Progenitor cell of endocrine pancreas (in vitro differentiated cells): ENCODE data around the gene PARVA. TPM values are rescaled to one million over a fixed set of nuclear protein-coding genes. Genes with fewer than 3 reads are reported as not detected.

Experiments used
- DNase-seq: peaks from one replicate; pipeline ENCODE4 v3.0.0; 2021; ENCODE audit warnings: low spot score; ENCODE audit not compliant: unreplicated experiment
- H3K27ac Mint-ChIP-seq: 2 replicates; pipeline ENCODE4 v1.8.0; 2021; ENCODE audit warnings: mild to moderate bottlenecking, moderate library complexity, mixed read lengths
- H3K27me3 Mint-ChIP-seq: 2 replicates; pipeline ENCODE4 v1.8.0; 2021; ENCODE audit warnings: mixed read lengths
- H3K36me3 Mint-ChIP-seq: 2 replicates; pipeline ENCODE4 v1.8.0; 2022; ENCODE audit warnings: mixed read lengths; ENCODE audit not compliant: insufficient read depth
- H3K4me1 Mint-ChIP-seq: 2 replicates; pipeline ENCODE4 v1.8.0; 2021; ENCODE audit warnings: low read depth, mixed read lengths
- H3K4me3 Mint-ChIP-seq: 2 replicates; pipeline ENCODE4 v1.8.0; 2021; ENCODE audit warnings: low read depth, mild to moderate bottlenecking, moderate library complexity, mixed read lengths
- H3K9me3 Mint-ChIP-seq: 2 replicates; pipeline ENCODE4 v1.8.0; 2021; ENCODE audit warnings: low read depth, mixed read lengths
- total RNA-seq: library from RNA; stranded (reverse); gene quantifications from 2 replicates; pipeline ENCODE4 v1.2.1, GENCODE V29; 2021
- TF ChIP-seq, protein P1 (sequence below): fragments of 200-600 bp; sonication (generic); IDR thresholded peaks from one replicate; pipeline ENCODE4 v1.5.0; 2021; ENCODE audit warnings: antibody characterized with exemption, mild to moderate bottlenecking; ENCODE audit not compliant: unreplicated experiment

PARVA gene
- total RNA-seq, 1 donor from 2014 or later = 49.3 TPM

DNA sequence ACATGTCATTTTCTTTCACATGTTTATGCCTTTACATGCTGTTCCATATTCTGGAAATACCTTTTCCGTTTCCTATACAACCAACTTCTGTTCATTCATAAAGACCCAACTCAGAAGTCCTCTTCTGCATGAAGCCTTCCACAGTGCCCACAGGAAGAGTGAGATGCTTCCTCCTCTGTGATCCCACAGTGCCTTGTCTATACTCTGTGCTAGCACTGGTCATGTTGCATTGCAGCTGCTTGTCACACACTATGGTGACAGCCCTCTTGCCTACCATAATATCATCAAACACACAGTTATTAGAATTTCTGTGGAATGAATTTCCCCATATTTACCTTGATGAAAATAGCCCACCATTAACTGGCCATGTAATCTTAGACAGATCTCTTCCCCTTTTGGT, 8.9 kb downstream of the PARVA start:
- Mint-ChIP-seq H3K4me1 (peaks cover 26% of the 10 kb centered on the region), H3K27me3 (peaks cover 4% of the 10 kb centered on the region), H3K4me3 (no peak overlapping the region), H3K36me3 (peaks cover 2% of the 10 kb centered on the region), H3K9me3 (no peaks in the 10 kb centered on the region), H3K27ac (no peak overlapping the region)
- TF ChIP-seq, protein P1, sequence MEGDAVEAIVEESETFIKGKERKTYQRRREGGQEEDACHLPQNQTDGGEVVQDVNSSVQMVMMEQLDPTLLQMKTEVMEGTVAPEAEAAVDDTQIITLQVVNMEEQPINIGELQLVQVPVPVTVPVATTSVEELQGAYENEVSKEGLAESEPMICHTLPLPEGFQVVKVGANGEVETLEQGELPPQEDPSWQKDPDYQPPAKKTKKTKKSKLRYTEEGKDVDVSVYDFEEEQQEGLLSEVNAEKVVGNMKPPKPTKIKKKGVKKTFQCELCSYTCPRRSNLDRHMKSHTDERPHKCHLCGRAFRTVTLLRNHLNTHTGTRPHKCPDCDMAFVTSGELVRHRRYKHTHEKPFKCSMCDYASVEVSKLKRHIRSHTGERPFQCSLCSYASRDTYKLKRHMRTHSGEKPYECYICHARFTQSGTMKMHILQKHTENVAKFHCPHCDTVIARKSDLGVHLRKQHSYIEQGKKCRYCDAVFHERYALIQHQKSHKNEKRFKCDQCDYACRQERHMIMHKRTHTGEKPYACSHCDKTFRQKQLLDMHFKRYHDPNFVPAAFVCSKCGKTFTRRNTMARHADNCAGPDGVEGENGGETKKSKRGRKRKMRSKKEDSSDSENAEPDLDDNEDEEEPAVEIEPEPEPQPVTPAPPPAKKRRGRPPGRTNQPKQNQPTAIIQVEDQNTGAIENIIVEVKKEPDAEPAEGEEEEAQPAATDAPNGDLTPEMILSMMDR = no peak
- DNase-seq = no peak

DNA sequence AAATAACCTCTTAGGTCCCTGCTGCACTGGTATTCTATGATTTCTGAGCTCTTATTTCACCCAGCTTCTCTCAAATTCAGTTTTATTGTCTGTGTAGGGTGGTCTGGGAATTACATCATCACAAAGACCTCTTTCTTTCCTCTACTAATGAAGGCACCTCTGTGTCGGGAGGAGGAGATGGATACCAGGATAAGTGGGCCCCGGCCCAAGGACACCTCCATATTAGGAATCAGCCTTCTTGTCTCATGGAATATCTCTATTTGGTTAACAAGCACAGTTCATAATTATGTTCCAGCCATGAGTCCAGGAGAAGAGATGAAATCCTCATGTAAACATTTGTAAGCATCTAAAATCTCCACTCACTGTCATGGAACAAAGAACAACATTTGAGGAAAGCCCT, 9.4 kb downstream of the PARVA start:
- H3K27ac Mint-ChIP-seq = no peak overlapping the region
- TF ChIP-seq, protein P1 = no peak
- peaks cover 4% of the 10 kb centered on the region for H3K27me3 Mint-ChIP-seq
- no peaks in the 10 kb centered on the region for H3K9me3 Mint-ChIP-seq
- H3K4me3 Mint-ChIP-seq = no peak overlapping the region
- H3K36me3 Mint-ChIP-seq = peaks cover 2% of the 10 kb centered on the region
- DNase-seq = no peak
- H3K4me1 Mint-ChIP-seq = peaks cover 28% of the 10 kb centered on the region

DNA sequence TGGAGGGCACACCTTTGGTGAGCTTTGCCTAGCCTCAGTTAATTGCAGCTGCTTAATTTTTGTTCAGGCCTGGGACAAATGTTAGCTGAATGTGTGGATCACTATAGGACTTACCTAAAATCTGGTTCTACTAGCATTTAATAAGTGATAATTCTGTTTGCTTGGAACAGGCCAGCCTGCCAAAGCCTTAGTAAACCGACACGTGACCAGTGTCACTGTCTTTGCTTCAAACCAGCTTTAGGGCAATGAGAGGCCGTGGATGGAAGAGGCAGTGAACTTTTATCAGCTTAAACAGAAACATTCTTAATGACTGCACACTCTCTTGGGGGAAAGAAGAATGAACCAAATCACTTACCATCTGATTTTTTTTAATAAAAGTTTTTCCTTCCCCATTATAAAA, 10.8 kb downstream of the PARVA start:
- DNase-seq = no peak
- TF ChIP-seq, protein P1 = no peak
- H3K9me3 Mint-ChIP-seq = no peaks in the 10 kb centered on the region
- peaks cover 4% of the 10 kb centered on the region for H3K27me3 Mint-ChIP-seq
- peaks cover 2% of the 10 kb centered on the region for H3K36me3 Mint-ChIP-seq
- no peak overlapping the region for H3K4me3 Mint-ChIP-seq
- H3K27ac Mint-ChIP-seq = peak overlapping the region; percentile 55
- peaks cover 28% of the 10 kb centered on the region for H3K4me1 Mint-ChIP-seq

DNA sequence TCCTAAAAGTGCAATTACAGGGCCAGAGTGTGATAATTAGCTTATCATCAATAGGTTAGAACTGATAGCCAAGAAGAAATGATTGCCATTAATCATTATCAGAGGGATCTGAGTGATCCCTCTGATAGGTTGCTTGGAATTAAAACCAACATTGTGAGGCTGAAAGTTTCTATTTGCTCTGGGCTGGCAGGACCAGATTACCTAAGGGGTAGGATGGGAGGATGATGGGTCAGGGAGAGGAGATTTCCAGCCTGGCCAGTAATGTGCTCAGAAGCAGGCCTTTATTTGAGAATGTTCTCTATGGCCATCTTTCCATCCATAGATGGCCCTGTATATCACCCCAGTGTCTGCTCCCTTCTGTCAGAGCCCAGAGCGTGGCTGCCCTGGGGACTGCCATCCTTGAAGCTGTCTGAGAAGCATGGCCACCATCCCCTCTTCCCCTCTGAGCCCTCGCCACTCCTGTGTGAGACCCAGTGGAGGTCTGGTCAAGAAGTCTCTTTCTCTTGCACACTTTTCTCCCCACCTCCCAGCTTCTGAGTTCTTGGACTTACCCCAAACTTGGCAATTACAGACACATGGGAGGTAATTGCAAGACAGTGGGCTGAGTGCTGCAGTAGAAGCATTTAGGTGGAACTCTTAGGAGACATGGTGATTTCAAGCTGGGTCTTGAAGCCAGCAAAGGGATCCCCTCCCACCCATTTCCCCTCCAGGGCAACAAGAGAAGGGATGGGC, 11.7 kb downstream of the PARVA start:
- Mint-ChIP-seq H3K9me3 (peaks cover 4% of the 10 kb centered on the region), H3K36me3 (peaks cover 4% of the 10 kb centered on the region), H3K4me3 (no peak overlapping the region), H3K27me3 (peaks cover 4% of the 10 kb centered on the region), H3K4me1 (peaks cover 28% of the 10 kb centered on the region), H3K27ac (no peak overlapping the region)
- DNase-seq = no peak
- TF ChIP-seq, protein P1 = no peak

DNA sequence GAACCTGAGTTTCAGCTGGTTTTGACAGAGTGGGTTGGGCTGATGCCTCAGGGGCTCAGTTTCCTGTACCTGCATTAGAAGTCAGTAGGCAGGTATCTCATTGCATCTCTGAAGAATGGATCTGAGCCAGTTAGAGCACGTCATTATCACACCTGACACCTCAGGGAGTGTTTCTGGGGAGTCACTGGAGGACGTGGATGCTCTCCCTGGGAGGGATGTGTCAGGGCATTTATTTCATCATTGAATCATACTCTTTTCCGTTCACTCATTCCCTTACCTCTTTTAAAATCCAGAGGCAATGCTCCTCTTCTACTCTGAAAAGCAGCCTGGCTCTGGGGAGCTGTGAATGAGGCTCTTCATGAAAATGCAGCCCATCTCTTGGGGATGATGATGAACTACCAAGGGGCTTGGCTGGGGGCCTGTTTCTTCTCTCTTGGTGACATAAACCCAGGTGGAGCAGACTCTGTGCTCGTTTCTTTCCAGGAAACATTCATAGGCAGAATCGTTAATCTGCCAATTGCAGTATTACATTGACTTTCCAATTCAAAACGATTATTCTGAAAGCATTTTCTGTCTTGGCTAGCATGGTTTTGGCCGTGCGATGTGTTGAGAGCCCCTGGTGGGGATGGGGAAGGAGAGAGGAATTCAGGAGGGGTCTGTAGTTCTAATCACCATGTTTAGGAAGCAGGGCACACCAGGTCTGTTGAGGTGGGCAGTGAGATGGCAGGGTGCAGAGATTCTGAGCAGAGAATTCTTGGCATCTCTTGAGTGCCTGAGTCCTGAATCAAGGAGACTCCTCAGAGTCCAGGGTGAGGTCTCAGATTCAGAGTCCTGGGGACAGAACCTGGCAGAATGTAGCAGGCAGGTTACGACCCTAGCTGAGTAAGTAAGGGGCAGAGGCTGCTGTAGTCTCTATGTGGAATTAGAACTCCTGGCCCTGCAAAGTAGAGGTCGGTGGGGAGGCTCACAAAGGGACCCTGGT, 12.6 kb downstream of the PARVA start:
- Mint-ChIP-seq H3K9me3 (peaks cover 8% of the 10 kb centered on the region), H3K27me3 (peaks cover 4% of the 10 kb centered on the region), H3K36me3 (peaks cover 7% of the 10 kb centered on the region), H3K4me3 (no peak overlapping the region), H3K4me1 (peaks cover 28% of the 10 kb centered on the region), H3K27ac (no peak overlapping the region)
- TF ChIP-seq, protein P1 = no peak
- no peak for DNase-seq
